ENCODE results near the gene ANXA2. TPM values are rescaled to one million over a fixed set of nuclear protein-coding genes. Genes with fewer than 3 reads are reported as not detected.

The ANXA2 gene
- polyA plus RNA-seq, 1 donor (not counting 4 experiments of a cell fraction or from before 2014, with no cell fraction given): 11,017 TPM

DNA sequence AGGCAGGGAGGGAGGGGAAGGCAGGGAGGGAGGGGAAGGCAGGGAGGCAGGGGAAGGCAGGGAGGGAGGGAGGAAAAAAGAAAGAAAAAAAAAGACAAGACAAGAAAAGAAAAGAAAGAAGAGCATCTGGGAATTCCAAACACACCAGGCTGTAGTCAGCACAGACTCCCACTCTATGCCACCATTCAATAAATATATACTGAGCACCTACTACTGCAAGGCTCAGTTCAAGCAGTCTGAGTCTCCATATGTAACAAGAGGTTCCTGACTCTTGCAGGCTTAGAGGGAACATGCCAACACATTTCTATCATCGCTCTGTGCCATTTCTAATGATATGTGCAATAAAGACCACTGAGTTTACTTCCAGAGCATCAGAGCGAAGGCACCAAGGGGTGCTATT, 47.7 kb downstream of the ANXA2 start:
- Histone ChIP-seq H3K27ac (ENCODE audit: control insufficient read depth, insufficient read depth, low read length) (no peak overlapping the region), H3K79me2 (ENCODE audit: control insufficient read depth, insufficient read depth, low read length) (peaks cover 4% of the 10 kb centered on the region), H3K36me3 (ENCODE audit: control insufficient read depth in 2 of 2, extremely low read depth in 1 of 2, insufficient read depth in 2 of 2, low read length in 2 of 2) (peaks cover 47 to 76% of the 10 kb centered on the region in 2 experiments)

GRCh38 chr15:60349589-60349988, 48.2 kb downstream of the ANXA2 start:
- no peak overlapping the region for H3K4me3 ChIP-seq (ENCODE audit: control insufficient read depth in 2 of 3, extremely low read depth in 1 of 3, insufficient read depth in 2 of 3, low read depth in 1 of 3, low read length in 3 of 3)
- no peaks in the 10 kb centered on the region for H3K9me3 ChIP-seq (ENCODE audit: control insufficient read depth, low read depth, low read length)
- peaks cover 41 to 71% of the 10 kb centered on the region in 2 experiments for H3K36me3 ChIP-seq (ENCODE audit: control insufficient read depth in 2 of 2, extremely low read depth in 1 of 2, insufficient read depth in 2 of 2, low read length in 2 of 2)
- no peak overlapping the region for H2AFZ ChIP-seq (ENCODE audit: control insufficient read depth, low read length)
- H3K79me2 ChIP-seq (ENCODE audit: control insufficient read depth, insufficient read depth, low read length): no peaks in the 10 kb centered on the region
- H4K20me1 ChIP-seq (ENCODE audit: control insufficient read depth, extremely low read depth, insufficient read depth, low read length): peaks cover 85% of the 10 kb centered on the region
- dilution Hi-C loops (cut with MboI; ENCODE audit: extremely low pct_ligation_motif_present, low sequenced_read_pairs): no loop called here
- peaks cover 3% of the 10 kb centered on the region for H3K9me1 ChIP-seq (ENCODE audit: control insufficient read depth, extremely low read depth, insufficient read depth, low read length)
- no peak overlapping the region for H3K9ac ChIP-seq (ENCODE audit: control insufficient read depth, extremely low read depth, insufficient read depth, low read length)
- no peak overlapping the region for H3K4me2 ChIP-seq (ENCODE audit: control insufficient read depth, extremely low read depth, insufficient read depth, low read depth, low read length)
- no peak for TF ChIP-seq EZH2 (IDR thresholded peaks at IDR 0.05; ENCODE audit: low read length)
- no peak for TF ChIP-seq CTCF (optimal IDR thresholded peaks at IDR 0.05 in 1 of 3, IDR thresholded peaks at IDR 0.05 in 1 of 3, conservative IDR thresholded peaks at IDR 0.05 in 1 of 3; ENCODE audit: extremely low read depth in 1 of 3, insufficient read depth in 2 of 3, low read length in 3 of 3)
- DNase-seq (ENCODE audit: low read depth, low spot score) (no peak), FAIRE-seq (no peak)
- H3K27ac ChIP-seq (ENCODE audit: control insufficient read depth, insufficient read depth, low read length): no peak overlapping the region
- no peaks in the 10 kb centered on the region for H3K4me1 ChIP-seq (ENCODE audit: control insufficient read depth, extremely low read depth, insufficient read depth, low read length)
- H3K27me3 ChIP-seq (ENCODE audit: control insufficient read depth, extremely low read depth, insufficient read depth, low read length): no peaks in the 10 kb centered on the region

More for the DNA sequence above, 47.7 kb downstream of the ANXA2 start:
- Histone ChIP-seq H3K4me3 (ENCODE audit: control insufficient read depth in 2 of 3, extremely low read depth in 1 of 3, insufficient read depth in 2 of 3, low read depth in 1 of 3, low read length in 3 of 3) (no peak overlapping the region), H3K9me3 (ENCODE audit: control insufficient read depth, low read depth, low read length) (no peaks in the 10 kb centered on the region), H3K4me1 (ENCODE audit: control insufficient read depth, extremely low read depth, insufficient read depth, low read length) (no peaks in the 10 kb centered on the region), H3K9ac (ENCODE audit: control insufficient read depth, extremely low read depth, insufficient read depth, low read length) (no peak overlapping the region), H3K27me3 (ENCODE audit: control insufficient read depth, extremely low read depth, insufficient read depth, low read length) (no peaks in the 10 kb centered on the region), H3K9me1 (ENCODE audit: control insufficient read depth, extremely low read depth, insufficient read depth, low read length) (peaks cover 3% of the 10 kb centered on the region), H3K4me2 (ENCODE audit: control insufficient read depth, extremely low read depth, insufficient read depth, low read depth, low read length) (no peak overlapping the region), H2AFZ (ENCODE audit: control insufficient read depth, low read length) (no peak overlapping the region), H4K20me1 (ENCODE audit: control insufficient read depth, extremely low read depth, insufficient read depth, low read length) (peaks cover 85% of the 10 kb centered on the region)
- FAIRE-seq: no peak
- TF ChIP-seq CTCF (optimal IDR thresholded peaks at IDR 0.05 in 1 of 3, IDR thresholded peaks at IDR 0.05 in 1 of 3, conservative IDR thresholded peaks at IDR 0.05 in 1 of 3; ENCODE audit: extremely low read depth in 1 of 3, insufficient read depth in 2 of 3, low read length in 3 of 3) (no peak), EZH2 (IDR thresholded peaks at IDR 0.05; ENCODE audit: low read length) (no peak)
- dilution Hi-C loops (cut with MboI; ENCODE audit: extremely low pct_ligation_motif_present, low sequenced_read_pairs): no loop called here
- DNase-seq (ENCODE audit: low read depth, low spot score): peak; percentile 9
